Adipocyte (in vitro differentiated cells): ENCODE results near the gene F2RL1.
"Not testable (repeated sequence)": the region's sequence is repeated elsewhere in the genome, so short reads cannot be mapped to it uniquely, and the experiment has no call there.

Source experiments
- DNase-seq: peaks from one replicate; pipeline ENCODE4 v3.0.0-alpha.2; 2015; ENCODE audit warnings: low read depth
- H3K27me3 ChIP-seq: replicated peaks from 2 replicates; pipeline ENCODE4 v1.7.0; 2013; ENCODE audit warnings: mild to moderate bottlenecking, low read length, moderate library complexity; ENCODE audit not compliant: control insufficient read depth, insufficient read depth
- H3K36me3 ChIP-seq: 2 replicates; pipeline ENCODE4 v1.7.0; 2013; ENCODE audit warnings: low read length, mild to moderate bottlenecking, moderate library complexity; ENCODE audit not compliant: control insufficient read depth, insufficient read depth, severe bottlenecking
- H3K4me1 ChIP-seq: 2 replicates; pipeline ENCODE4 v1.7.0; 2013; ENCODE audit warnings: mild to moderate bottlenecking, low read length, moderate library complexity; ENCODE audit not compliant: control insufficient read depth, insufficient read depth
- H3K4me3 ChIP-seq: 2 replicates; pipeline ENCODE4 v1.7.0; 2013; ENCODE audit warnings: mild to moderate bottlenecking, low read length, moderate library complexity
- H3K9ac ChIP-seq: 2 replicates; pipeline ENCODE4 v1.7.0; 2013; ENCODE audit warnings: mild to moderate bottlenecking, low read length, moderate library complexity
- H3K9me3 ChIP-seq: 2 replicates; pipeline ENCODE4 v1.7.0; 2013; ENCODE audit warnings: mild to moderate bottlenecking, low read length, moderate library complexity; ENCODE audit not compliant: control insufficient read depth

Gene F2RL1, protein sequence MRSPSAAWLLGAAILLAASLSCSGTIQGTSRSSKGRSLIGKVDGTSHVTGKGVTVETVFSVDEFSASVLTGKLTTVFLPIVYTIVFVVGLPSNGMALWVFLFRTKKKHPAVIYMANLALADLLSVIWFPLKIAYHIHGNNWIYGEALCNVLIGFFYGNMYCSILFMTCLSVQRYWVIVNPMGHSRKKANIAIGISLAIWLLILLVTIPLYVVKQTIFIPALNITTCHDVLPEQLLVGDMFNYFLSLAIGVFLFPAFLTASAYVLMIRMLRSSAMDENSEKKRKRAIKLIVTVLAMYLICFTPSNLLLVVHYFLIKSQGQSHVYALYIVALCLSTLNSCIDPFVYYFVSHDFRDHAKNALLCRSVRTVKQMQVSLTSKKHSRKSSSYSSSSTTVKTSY

DNA sequence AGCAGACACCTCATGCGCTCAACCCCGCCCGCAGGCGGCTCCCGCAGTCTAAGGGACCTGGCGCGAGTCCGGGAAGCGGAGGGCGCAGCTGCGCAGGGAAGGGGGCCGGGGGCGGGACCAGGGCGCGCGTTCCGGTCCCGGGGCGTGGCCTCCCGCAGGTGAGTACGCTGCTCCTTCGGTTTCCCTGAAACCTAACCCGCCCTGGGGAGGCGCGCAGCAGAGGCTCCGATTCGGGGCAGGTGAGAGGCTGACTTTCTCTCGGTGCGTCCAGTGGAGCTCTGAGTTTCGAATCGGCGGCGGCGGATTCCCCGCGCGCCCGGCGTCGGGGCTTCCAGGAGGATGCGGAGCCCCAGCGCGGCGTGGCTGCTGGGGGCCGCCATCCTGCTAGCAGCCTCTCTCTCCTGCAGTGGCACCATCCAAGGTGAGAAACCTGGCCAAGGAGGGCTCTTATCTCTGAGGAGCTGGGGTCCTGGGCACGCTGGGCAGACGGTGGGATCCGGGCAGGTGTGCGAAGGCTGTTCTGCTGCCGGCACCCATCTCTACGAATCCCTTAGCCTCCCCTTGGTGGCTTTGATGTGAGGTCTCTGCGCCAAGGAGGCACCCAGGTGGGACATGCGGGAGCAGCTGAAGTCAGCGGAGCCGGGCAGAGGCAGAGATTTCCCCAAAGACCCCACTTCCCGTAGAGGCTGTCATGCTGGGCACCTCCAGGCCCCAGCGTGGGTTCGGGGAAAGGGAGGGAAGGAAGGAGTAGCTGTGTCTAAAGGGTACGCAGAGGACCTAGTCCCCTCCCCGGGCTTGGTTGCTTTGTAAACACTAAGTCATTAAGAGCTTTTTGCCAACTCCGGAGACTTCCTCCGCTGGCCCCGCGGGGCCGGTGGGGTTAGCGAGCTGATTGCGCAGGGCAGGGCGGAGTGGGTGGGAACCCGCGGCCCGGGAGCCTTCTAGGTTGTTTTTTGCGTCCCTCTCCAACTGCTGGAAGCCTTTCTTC lies at the start of gene F2RL1:
Gene F2RL1, plus strand, starts transcription at position 187 of the 988 bp plus-strand sequence. Its CDS starts 153 bp downstream, at position 340.
- peak; percentile 70 for DNase-seq
- H3K4me1 ChIP-seq = peaks cover 15% of the 10 kb centered on the region
- H3K9me3 ChIP-seq = no peaks in the 10 kb centered on the region
- no peaks in the 10 kb centered on the region for H3K36me3 ChIP-seq
- peak within 1 kb of the TSS; percentile 47 for H3K9ac ChIP-seq
- peak within 1 kb of the TSS; percentile 79 for H3K4me3 ChIP-seq
- peaks cover 4% of the 10 kb centered on the region for H3K27me3 ChIP-seq

DNA sequence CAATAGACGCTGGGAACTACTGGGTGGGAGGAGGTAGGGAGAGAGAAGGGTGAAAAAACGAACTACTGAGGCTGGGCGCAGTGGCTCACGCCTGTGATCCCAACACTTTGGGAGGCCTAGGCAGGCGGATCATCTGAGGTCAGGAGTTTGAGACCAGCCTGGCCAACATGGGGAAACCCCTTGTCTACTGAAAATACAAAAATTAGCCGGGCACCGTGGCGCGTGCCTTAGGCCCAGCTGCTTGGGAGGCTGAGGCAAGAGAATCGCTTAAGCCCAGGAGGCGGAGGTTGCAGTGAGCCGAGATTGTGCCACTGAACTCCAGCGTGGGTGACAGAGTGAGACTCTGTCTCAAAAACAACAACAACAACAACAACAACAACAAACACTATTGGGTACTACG lies 47.8 kb upstream of the F2RL1 start:
- H3K4me1 ChIP-seq = peaks cover 13% of the 10 kb centered on the region
- peak overlapping the region; percentile 24 for H3K9ac ChIP-seq
- H3K4me3 ChIP-seq, H3K27me3 ChIP-seq, H3K9me3 ChIP-seq, DNase-seq, H3K36me3 ChIP-seq: not testable (repeated sequence)

DNA sequence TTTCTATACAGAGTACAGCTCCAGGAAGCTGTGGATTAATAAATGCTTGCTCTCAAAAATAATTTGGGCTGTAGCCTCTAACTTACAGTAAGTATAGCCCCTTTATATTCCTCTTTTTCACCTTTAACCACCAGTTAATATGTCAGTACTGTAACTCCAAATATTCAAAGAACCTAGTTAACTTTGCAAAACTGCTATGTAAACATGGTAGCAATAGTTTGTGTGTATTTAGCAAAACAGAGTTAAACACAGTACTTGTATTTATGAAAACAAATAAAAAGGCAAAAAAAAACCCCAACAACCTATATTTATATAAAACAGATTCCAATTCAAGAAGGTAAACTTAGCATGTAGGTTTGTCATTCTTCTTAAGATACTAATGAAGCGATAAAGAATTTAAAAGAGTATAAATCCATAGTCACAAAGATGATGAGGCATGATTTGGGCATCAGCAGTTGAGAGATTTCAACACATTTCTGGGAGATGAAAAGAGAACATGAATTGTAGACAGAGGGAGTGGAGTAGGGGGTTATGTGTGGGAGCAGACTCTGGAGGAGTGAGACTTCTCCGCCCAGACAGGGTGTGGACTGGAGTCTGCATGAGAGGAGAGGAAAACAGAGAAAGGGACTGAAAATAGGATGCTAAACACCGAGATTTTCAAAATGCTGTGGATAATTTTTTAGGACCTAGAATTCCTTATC lies 47.0 kb upstream of the F2RL1 start:
- Histone ChIP-seq H3K27me3 (no peaks in the 10 kb centered on the region), H3K9me3 (no peaks in the 10 kb centered on the region), H3K4me1 (peaks cover 12% of the 10 kb centered on the region), H3K36me3 (no peaks in the 10 kb centered on the region), H3K9ac (peak overlapping the region; percentile 24), H3K4me3 (no peak overlapping the region)
- peak; percentile 25 for DNase-seq

DNA sequence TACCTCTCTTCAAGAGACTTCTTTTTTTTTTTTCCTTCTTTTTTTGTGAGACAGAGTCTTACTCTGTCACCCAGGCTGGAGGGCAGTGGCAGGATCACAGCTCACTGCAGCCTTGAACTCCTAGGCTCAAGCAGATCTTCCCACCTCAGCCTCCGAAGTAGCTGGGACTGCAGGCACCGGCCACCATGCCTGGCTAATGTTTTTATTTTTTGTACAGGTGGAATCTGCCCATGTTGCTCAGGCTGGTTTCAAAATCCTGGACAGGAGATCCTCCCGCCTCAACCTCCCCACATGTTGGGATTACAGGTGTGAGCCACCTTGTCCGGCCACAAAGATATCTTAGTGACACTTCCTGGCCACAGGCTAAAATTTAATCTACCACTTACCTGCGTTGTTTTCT lies 42.9 kb upstream of the F2RL1 start:
- H3K9me3 ChIP-seq = no peaks in the 10 kb centered on the region
- DNase-seq = no peak
- no peaks in the 10 kb centered on the region for H3K27me3 ChIP-seq
- no peak overlapping the region for H3K4me3 ChIP-seq
- H3K36me3 ChIP-seq = no peaks in the 10 kb centered on the region
- peaks cover 12% of the 10 kb centered on the region for H3K4me1 ChIP-seq
- H3K9ac ChIP-seq = no peak overlapping the region

DNA sequence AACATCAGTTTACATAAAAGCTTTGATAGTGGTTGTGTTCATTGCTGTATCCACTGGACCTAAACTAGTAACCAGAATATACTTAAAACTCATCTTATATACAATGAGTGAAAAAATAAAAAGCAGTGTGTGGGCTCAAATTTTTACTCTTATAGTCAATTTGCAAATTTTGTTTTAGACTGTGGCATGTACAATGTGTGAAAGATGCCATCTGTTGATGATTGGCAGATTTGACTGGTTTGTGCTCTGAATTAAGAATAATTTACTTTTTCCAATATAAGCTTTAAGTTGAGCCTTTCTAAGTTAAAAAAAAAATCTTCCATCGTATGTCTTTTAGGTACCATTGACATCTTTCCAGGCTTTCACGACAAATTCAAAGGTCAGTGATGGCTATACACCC lies 42.4 kb upstream of the F2RL1 start:
- no peak overlapping the region for H3K4me3 ChIP-seq
- H3K4me1 ChIP-seq = peaks cover 12% of the 10 kb centered on the region
- no peaks in the 10 kb centered on the region for H3K9me3 ChIP-seq
- no peak for DNase-seq
- no peaks in the 10 kb centered on the region for H3K27me3 ChIP-seq
- H3K36me3 ChIP-seq = no peaks in the 10 kb centered on the region
- no peak overlapping the region for H3K9ac ChIP-seq

DNA sequence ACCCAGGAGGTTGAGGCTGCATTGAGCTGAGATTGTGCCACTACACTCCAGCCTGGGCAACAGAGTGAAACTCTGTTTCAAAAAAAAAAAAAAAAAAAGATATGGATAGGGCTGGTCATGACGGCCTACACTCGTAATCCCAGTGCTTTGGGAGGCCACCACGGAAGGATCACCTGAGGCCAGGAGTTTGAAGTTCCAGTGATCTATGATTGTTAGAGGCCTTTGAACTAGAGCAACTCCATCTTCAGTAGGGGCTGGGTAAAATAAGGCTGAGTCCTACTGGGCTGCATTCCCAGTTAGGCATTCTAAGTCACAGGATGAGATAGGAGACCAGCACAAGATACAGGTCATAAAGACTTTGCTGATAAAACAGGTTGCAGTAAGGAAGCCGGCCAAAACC lies 38.2 kb upstream of the F2RL1 start:
- H3K9ac ChIP-seq, H3K27me3 ChIP-seq, DNase-seq, H3K4me1 ChIP-seq, H3K36me3 ChIP-seq, H3K4me3 ChIP-seq, H3K9me3 ChIP-seq: not testable (repeated sequence)

DNA sequence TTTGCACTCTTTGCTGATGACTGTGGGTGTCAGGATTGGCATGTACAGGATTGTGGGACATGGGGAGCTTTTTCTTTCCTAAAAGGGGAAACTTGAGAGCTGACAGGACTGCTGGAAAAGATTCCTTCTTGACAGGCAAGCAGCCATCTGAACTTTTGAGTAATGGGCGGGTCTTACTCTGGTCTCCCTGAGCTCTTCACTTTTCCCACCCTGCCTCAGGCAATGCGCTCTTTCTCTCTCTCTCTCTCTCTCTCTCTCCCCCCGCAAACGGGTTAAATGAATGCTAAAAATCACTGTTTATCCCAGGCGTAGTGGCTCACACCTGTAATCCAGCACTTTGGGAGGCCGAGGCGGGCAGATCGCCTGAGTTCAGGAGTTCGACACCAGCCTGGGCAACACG lies 37.1 kb upstream of the F2RL1 start:
- DNase-seq = no peak
- H3K4me3 ChIP-seq = no peak overlapping the region
- H3K36me3 ChIP-seq = no peaks in the 10 kb centered on the region
- no peaks in the 10 kb centered on the region for H3K4me1 ChIP-seq
- H3K9ac ChIP-seq = no peak overlapping the region
- H3K9me3 ChIP-seq = no peaks in the 10 kb centered on the region
- no peaks in the 10 kb centered on the region for H3K27me3 ChIP-seq

DNA sequence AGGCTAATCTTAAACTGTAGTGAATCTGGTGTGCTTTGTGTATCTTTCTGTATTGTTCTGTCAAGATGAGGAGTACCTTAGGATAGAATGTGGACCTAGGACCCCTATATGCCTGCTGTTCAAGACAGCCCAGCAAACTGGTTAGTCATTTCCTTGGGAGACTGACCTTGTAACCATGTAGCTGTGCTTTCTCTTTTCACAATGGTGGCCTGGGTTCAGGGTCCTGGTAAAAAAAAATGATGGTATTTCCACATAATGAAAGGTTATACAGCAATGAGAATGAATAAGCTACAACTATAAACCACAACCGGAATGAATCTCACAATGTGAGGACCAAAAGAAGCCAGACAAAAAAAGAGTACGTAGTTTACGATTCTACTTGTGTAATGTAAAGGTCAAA lies 36.4 kb upstream of the F2RL1 start:
- DNase-seq = no peak
- peaks cover 7% of the 10 kb centered on the region for H3K4me1 ChIP-seq
- no peak overlapping the region for H3K9ac ChIP-seq

DNA sequence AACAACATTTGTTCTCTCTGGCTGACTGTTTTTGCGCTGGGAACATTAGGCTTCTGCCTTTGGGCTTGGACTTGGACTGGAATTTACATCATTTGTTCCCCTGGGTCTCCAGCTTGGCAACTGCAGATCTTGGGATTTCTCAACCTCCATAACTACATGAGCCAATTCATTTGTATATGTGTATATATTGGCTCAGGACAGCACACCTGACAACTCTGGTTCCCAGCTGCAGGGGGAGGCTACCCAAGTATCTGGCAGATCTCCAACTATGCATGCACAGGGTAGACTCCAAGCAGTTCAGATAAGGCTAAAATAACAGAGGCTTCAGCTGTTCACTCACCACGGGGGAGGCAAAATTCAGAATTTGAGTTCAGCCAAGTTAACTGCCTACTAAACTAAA lies 31.6 kb upstream of the F2RL1 start:
- DNase-seq = peak; percentile 89
- Histone ChIP-seq H3K27me3 (no peaks in the 10 kb centered on the region), H3K9ac (no peak overlapping the region), H3K36me3 (no peaks in the 10 kb centered on the region), H3K4me1 (peaks cover 24% of the 10 kb centered on the region), H3K9me3 (no peaks in the 10 kb centered on the region), H3K4me3 (no peak overlapping the region)

More for the DNA sequence above, 36.4 kb upstream of the F2RL1 start:
- Histone ChIP-seq H3K4me3 (no peak overlapping the region), H3K36me3 (no peaks in the 10 kb centered on the region), H3K9me3 (no peaks in the 10 kb centered on the region), H3K27me3 (no peaks in the 10 kb centered on the region)

DNA sequence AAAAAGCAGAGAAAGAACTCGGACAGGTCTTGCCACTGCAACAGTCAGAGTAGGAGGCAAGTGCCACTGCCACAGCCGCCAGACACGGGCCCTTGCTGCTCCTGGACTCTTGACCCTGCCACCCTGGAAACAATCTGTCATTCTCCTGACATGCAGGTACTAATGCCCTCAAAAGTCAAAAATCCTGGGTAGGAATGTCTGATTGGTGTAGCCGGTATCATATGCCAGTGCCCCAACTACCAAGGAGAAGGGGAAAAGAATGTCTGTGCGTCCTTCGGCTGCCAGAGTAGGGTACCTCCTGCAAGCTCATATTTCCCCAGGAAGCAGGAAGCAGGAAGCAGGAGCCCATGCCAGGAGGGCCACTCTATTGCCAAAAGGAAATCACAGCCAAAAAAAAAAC lies 30.5 kb upstream of the F2RL1 start:
- Histone ChIP-seq H3K9me3 (no peaks in the 10 kb centered on the region), H3K9ac (no peak overlapping the region), H3K4me1 (peaks cover 24% of the 10 kb centered on the region), H3K27me3 (no peaks in the 10 kb centered on the region), H3K4me3 (no peak overlapping the region), H3K36me3 (no peaks in the 10 kb centered on the region)
- DNase-seq = no peak

DNA sequence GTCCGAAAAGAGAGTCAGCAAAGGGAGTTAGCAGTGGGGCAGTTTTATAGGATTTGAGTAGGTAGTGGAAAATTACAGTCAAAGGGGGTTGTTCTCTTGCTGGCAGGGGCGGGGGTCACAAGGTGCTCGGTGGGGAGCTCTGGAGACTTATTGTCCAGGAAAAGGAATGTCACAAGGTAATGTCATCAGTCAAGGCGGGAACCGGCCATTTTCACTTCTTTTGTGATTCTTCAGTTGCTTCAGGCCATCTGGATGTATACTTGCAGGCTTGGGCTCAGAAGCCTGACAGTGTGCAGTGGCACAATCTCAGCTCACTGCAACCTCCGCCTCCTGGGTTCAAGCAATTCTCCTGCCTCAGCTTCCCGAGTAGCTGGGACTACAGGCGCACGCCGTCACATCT lies 29.6 kb upstream of the F2RL1 start:
- H3K9ac ChIP-seq, H3K27me3 ChIP-seq, H3K4me3 ChIP-seq, H3K9me3 ChIP-seq, H3K36me3 ChIP-seq, DNase-seq: not testable (repeated sequence)
- peaks cover 24% of the 10 kb centered on the region for H3K4me1 ChIP-seq
